ENCODE results near the gene SAMD7.

Gene SAMD7, protein sequence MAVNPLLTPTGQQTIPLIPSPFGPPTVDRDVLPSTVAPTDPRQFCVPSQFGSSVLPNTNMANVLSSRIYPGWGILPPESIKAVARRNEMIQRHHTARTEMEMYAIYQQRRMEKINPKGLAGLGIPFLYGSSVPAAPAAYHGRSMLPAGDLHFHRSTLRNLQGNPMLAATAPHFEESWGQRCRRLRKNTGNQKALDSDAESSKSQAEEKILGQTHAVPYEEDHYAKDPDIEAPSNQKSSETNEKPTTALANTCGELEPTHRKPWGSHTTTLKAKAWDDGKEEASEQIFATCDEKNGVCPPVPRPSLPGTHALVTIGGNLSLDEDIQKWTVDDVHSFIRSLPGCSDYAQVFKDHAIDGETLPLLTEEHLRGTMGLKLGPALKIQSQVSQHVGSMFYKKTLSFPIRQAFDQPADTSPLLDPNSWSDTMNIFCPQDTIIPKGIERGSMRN

DNA sequence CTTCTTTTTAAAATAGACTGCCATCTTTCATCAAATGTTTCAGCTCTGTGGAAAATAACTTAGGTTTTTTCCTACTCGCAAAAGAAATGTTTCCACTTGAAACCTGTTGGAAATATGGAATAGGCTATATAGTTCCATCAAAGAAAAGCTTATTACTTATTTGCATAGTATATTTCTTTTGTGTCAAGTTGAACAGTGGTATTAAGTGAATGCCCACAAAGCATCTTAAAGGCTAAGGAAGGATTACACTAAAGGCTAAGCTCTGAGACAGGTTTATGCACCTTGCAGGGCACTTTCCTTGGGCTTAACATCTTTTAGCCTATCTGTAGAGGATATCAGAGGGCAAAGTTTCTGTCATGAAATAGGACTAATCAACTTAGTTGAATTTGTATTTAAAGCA is at the start of gene SAMD7:
TSS of gene SAMD7 (plus strand) at position 301 of the 400 bp plus-strand sequence. CDS start 7,927 bp downstream, outside the sequence.
- DNase-seq = no peak

DNA sequence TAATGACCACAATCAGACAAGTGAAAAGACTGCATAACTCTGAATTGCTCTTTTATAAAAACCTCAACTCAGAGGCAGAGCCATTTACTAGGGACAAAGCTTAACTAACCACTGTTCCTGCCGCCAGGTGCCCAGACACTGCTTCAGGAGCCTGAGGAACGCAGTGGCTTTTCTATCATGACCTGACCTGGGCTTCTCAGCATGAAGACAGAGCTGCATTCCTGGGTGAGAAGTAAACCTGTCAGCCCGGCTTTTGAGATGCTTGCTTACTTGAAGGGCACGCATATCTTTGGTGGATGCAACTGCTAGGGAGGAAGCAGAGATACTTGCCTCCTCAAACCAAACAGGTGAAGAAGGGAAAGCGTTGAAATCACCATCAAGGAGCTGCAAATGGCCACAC is 49.5 kb upstream of the SAMD7 start:
- no peak for DNase-seq

DNA sequence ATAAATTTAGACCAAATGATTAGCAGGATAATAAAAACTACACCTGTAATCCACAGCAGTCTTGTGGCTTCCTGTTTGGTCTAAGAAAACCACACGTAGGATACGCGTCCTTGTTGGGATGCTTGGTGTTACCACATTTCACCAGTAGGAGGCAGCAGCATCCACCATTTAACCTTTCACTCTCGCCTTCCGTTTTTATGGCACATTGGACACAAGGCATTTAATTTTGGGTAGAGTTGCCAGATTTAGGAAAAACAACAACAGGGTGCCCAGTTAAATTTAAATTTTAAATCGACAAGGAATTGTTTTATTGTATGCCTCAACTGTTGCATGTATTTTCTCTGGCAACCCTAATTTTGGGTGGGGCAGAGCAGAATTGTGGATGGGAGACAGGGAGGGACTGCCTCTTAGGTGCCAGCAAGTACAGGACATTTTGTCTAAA is 47.9 kb upstream of the SAMD7 start:
- DNase-seq = peak; percentile 53

DNA sequence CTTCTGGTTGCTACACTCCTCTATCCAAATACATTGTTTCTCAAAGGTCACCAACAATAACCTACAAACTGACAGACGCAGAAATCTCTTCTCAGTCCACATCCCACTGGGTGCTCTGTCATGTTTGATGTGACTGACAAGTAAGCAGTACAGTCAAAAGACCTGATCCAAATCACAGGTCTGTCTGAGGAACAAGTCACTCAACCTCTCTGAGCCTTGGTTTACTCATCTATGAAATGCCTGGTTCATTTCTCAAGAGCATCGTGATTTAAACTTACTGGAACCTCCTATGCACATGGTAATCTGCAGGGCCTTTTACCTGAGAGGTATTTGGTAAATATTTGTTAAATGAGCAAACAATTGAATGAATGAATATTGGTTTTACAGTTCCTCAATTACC is 47.1 kb upstream of the SAMD7 start:
- DNase-seq = no peak

DNA sequence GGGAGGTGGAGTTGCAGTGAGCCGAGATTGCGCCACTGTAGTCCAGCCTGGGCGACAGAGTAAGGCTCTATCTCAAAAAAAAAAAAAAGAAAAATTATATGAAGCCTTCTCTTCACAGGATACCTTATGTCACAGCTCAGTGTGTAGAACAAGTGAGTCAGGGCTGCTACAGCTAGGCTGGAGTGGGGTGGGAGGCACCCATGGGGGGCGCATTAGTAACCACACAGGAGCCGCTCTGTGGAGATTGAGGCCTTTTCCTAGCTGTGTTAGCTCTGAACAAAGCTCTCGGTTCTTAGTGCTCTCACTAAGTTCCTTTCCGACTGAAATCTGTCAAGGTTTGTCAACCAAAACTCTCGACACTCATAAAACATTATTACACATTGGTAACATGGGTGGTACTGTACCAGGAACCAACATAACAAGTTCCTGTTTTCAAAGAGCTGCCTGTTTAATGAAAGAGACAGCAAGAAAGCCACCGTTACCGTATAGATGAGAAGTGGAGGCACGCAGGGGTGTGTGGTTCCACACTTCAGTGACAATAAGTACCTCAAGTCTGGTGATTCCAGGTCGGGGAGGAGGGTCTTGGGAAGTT is 46.1 kb upstream of the SAMD7 start:
- DNase-seq = no peak

DNA sequence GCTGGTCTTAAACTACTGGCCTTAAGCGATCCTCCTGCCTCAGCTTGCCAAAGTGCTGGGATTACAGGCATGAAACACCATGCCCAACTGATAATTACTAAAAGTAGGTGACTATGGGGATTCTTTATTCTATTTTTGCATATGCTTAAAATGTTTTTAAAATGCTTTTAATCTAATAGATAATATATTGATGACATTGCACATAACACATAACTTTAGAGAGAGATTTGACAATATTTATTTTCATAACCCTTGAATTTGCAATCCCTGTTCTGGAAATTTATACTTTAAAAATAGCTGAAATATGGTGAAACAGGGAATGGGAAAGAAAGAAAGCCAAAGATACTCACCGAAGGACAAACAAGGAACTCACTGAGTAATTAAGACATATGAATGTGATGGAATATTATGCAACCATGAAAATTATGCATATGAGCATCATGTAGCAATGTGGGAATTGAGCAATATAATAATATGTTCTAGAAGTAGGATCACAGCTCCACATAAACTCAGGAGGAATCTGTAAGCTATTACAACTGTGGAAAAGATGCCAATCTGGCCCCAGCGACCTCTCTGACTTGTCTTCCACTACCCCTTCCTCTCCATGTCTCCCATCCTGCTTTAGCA is 43.7 kb upstream of the SAMD7 start:
- DNase-seq = no peak

DNA sequence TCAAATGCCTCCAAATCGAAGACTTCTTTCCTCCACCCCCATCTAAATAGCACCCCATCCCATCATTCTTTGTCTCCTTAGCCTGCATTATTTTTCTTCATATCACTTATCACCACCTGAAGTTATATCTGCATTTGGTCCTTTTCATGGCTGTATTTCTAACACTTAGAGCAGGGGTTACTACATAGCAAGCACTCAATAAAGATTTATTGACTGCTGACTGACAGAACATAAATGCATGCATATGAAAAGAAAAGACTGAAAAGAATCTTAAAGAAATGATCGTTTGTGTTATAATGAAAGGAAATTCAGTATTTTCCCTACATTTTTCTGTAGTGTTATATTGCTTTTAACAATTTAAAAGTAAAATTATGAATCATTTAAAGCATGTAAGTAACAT is 43.0 kb upstream of the SAMD7 start:
- no peak for DNase-seq

DNA sequence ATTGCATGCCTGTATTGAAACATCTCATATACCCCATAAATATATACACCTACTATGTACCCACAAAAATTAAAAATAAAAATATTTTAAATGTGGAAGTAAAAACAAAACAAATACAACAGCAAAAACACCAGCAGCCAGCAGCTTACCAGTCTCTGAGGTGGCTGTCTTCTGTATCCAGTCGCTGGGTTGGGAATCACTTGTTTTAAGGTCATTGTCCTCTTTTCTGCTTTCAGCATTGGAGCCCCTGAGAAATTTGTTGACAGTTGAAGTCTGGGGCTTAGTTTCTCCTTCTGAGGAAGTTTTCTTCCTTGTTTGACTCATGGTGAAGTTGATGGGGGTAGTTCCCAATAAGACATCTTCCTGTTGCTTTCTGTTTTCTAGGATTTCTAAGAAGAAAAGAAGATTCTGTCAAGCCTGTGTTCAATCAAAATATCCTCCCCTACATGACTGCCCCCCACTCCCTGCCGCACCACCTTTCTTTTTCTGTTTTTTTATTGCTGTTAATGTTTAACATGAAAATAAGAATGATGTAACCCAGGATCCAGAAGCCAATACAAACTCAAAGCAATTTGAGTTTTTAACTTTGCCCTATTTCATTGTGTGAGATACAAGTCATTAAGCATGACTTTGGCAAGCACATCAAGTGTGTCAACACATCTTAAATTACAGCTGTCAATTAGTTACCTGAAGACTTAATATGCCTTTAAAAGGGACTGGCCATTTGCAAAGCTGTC is 41.7 kb upstream of the SAMD7 start, which contains the start of gene LRRC31:
TSS of gene LRRC31 (minus strand) at position 452 of the 737 bp plus-strand sequence. CDS start at position 324, 128 bp downstream.
- DNase-seq = no peak

DNA sequence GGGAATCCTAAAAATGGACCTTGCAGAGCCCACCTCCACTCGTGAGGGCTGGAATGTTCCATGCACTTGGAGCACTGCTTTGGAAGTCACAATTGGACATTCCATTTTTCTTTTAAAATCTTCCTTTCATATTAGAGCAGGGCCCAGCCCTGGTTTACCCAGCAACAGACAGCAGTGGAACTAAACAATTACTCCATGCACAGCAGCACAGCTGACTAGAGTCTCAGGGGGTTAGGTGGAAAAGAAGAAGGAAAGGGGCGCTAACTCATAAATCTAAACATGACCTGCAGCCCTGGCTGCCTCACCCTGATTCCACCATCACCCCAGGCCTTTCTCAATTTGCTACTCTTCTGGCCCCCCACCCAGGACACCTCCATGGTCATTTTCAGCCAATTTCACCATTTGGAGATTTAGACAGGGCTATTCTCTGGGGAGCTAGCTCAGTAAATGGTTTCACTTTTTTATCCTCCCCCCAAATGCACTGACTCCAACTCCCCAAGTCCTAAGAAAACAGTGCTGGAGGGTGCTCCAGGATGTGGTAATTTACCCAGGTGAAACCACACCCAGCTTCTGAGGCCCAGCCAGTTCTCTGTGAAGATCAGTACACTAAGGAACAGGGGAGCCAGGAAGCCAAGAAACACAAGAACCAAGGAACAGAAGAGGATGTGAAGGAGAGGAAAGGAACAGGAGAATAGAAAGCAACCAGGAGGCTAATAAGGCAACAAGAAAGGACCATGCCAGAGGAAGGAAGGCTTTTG is 40.1 kb upstream of the SAMD7 start:
- DNase-seq = no peak

DNA sequence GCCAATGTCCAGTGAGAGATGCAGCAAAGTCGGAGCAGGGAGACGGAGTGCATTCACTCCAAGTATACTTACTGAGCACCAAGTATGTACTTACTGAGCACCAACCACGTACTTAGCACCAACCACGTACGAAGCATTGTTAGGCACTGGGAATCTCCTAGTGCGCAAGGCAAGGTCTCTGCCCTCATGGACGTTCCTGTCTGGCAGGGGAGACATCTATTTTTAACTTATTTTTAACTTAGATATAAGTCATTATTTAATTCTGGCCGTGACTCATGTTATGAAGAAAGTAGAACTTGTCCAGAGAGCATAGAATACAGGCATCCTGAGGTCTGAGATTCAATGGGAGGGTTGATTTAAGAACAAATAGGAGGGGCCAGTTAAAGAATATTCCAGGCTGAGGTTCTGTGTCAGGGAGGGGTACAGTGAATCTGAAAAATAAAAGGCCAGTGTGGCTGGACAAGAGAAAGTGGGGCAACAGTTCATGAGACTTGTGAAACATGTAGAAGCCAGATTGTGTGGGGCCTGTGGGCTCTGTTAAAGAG is 32.3 kb upstream of the SAMD7 start:
- no peak for DNase-seq

DNA sequence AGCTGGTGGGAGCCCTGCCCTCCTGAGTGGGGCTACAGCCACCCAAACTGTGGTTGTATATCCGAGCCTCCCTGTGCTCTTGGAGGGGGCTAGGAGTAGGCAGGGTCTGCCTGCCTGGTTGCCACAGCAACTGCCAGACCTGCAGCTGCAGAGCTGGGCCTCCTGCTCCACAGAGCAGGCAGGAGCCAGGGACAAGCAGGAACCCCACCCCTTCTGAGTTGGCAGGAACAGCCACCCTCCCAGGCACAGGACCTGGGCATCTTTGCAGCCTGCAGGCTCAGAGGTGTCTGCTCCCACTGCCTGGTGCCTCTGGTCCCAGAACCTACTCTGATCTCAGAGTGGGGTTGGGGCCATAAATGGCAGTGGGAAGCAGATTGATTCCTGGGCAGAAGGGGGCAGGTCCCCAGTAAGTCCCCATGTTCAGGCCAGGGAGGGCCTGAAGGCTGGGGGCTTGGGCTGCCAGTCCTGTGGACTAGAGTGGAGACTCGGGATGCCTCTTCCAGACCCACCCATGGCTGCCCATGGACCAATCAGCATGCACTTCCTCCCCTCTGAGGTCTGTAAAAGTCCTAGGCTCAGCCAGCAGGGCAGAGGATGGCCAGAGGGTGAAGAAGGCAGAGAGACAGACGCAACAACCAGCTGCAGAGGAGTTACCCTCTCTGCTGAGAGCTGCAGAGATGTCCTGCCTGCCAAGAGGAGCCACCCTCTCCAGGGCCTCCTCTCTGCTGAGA is 31.4 kb upstream of the SAMD7 start:
- no peak for DNase-seq

DNA sequence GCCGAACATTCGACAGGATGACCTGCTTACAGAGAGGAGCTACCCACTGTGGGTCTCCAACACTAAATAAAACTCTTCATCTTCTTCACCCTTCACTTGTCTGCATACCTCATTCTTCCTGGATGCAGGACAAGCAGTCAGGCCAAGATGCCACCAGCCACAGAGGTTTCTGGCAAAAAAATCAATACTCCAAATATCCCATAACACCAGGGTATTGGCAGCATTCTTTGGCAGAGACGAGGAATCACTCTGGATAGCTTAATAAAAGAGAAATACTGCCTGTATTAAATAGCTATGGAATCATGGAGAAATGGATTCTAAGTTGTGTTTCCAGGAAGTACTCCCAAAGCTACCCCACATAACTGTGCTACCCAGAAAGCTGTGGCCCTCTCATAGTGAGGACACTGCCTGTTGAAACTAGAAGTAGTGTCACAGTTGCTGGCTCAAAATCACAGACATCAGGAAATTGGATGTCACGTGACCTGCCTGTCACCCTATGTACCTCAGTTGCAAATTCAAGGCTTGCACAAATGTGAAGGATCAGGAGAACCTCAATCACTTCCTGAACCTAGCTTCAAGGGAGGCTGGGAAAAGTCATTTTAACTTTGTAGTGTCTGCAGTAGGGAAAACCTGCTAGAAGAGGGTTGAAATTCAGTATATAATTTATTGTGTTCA is 30.7 kb upstream of the SAMD7 start:
- DNase-seq = no peak

DNA sequence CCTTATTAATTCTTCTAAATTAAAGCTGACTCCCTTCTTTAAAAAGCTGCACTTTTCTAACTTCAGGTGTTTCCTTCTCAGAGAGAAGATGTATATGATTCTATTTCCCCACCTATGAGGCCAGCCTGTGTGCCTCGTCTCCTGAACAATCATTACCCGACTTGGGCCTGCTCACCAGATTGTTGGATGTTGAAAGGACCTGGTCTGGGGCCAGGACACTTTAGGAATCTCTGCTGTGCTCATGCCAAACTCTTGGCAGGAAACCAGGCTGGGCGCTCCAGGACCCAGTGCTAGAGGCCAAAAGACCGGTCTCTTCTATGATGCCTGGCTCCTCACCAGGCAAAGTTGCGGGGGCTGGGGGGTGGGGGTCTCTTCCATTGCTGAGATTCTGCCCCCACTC is 24.7 kb upstream of the SAMD7 start:
- no peak for DNase-seq

DNA sequence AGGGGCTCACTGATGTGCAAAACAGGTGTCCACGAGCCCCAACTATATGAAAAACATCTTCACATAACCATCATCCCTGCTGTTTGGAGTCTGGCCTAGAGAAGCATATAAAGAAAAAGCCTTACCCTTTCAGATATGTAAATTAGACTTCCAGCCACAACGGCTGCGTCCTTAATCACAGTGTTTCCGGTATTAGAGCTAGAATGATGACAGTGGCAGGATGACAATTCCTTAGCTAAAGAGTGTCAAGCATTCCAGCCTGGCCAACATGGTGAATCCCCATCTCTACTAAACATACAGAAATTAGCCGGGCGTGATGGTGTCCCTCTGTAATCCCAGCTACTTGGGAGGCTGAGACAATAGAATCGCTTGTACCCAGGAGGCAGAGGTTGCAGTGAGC is 19.5 kb upstream of the SAMD7 start:
- DNase-seq = no peak

DNA sequence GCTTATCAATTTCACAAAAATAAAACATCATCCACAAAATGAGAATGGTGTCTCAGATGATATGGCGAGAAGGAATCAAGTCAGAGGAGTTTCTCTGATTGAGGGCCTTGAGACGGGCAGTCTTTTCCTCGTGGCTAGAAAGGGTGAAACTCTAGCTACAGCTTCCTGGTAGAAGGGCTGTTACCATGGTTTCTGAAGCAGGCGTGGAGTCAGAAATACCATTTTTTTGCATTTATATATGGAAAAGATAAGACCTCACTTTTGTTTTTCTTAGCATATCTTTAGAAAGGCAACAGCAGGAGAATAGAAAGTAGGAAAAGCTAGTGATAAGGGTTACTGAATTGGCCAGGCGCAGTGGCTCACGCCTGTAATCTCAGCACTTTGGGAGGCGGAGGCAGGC is 17.3 kb upstream of the SAMD7 start:
- DNase-seq = no peak

DNA sequence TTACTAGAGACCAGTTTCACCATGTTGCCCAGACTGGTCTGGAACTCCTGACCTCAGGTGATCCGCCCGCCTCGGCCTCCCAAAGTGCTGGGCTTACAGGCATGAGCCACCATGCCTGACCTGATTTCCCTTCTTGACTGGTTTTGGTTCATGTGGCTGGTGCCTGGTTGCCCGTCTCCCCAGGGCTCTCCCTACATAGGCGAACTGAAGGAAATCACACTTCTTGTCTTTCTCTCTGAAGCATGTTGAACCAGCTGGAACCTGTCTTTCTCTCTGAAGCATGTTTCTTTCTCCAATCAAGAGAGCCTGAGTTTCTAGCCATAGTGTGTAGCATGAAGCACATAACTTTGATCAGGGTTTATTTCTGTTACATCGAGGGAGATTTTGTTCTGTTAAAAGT is 16.3 kb upstream of the SAMD7 start:
- DNase-seq = no peak

DNA sequence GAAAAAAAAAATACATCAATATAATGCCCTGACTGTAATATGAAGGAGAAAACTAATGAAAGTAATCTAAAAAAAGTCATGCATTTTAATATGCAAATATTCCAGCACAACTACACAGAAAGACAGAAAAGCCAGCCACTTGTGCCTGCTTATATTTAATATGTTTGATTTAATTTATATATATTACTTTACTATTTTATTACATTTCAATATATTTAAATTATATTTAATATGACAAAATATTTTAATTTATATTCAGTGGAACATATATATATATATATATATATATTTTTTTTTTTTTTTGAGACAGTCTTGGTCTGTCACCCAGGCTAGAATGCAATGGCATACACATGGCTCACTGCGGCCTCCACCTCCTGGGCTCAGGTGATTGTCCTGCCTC is 14.1 kb upstream of the SAMD7 start:
- no peak for DNase-seq

DNA sequence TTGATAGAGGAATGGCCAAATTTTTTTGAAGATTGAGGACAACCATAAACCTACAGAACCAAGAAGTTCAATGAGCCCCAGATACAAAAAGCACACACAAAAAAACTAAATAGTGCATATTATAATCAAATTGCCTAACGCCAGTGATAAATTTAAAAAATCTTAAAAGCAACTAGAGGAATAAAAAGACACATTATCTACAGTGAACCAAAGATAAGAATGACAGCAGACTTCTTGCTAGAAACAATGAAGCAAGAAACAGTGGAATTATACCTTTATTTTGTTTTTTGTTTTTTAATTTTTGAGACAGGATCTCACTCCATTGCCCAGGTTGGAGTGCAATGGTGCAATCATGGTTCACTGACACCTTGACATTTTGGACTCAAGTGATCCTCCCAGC is 9.9 kb upstream of the SAMD7 start:
- DNase-seq = no peak

DNA sequence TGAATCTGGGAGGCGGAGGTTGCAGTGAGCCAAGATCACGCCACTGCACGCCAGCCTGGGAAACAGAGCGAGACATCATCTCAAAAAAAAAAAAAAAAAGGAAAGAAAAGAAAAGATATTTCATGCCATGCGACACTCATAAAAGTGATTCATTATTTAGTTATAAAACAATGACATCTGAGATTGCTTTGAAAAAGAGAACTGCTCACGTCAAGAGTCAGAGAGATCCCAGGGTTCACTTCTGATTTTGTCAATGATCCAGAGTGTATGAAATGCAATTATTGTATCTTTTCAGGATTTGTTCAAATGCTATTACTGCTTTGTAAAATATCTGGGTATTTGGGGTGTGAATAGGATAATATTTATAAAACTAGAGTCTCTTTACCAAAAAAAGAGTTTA is 6.0 kb upstream of the SAMD7 start:
- DNase-seq = no peak

DNA sequence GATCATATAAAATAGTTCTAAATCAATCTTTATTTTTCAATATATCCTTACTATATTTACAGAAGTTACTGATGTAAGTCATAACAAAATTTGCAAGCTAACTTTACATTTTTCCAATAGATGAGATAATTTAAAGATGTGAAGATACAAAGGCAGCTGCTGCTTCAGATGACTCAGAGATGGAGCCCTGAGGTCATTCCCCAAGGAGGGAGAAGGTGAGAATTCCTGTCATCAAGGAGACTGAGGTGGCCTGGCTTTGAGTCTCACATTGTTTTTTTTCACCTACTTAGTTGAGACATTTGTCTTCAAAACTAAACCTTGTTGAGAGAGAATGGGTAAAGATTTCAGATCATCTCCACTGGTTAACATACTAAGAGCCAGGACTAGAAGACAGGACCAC is 3.9 kb upstream of the SAMD7 start:
- DNase-seq = no peak

DNA sequence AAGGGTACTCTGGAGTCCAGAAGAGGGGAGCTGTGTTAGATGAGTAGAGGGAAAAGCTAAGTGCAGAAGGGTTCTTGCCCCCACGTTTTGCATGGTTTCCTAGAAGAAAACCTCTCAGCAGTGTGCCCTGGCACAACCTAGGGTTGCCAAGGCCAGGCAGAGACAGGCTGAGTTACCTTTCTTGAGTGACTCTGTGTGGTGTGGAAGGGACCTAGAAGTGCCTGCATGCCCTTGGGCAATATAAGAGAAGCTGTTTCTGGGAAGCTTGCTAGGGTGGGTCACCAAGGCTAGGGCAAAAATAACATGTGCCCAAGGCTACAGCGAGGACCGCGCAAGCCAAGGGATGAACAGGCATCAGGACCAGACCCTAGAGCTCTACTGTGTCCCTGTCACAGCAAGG is 3.4 kb upstream of the SAMD7 start:
- DNase-seq = no peak

All from activated gamma-delta T cell treated with Interleukin-2 at 50 U/mL for 16 hours (primary cell).